K562 (cell line): ENCODE data around the gene ZNF891. TPM values are rescaled to one million over a fixed set of nuclear protein-coding genes. Genes with fewer than 3 reads are reported as not detected.

Experiments used
- BDP1 ChIP-seq: IDR thresholded peaks from 3 replicates; pipeline ENCODE4 v1.6.1; 2011; ENCODE audit not compliant: insufficient read length, insufficient read depth
- CBX3 ChIP-seq, 2 experiments: IDR thresholded peaks; 1 replicate in 1 of 2; 2 replicates in 1 of 2; pipeline ENCODE4 v1.6.1; 2012; ENCODE audit warnings: inconsistent platforms in 2 of 2, low read length in 2 of 2, borderline replicate concordance in 1 of 2, control low read depth in 1 of 2
- CBX5 ChIP-seq: IDR thresholded peaks from 2 replicates; pipeline ENCODE4 v1.6.1; 2014; ENCODE audit warnings: low read depth, borderline replicate concordance
- CUX1 ChIP-seq: fragments of 200-800 bp; sonication (Bioruptor generic); IDR thresholded peaks from 2 replicates; pipeline ENCODE4 v1.6.1; 2016; ENCODE audit warnings: missing genetic modification characterization, missing compliant biosample characterization
- ESRRA ChIP-seq: fragments of 450-650 bp; IDR thresholded peaks from 2 replicates; pipeline ENCODE4 v1.6.1; 2014; ENCODE audit warnings: low read depth, mild to moderate bottlenecking, moderate library complexity, borderline replicate concordance
- RBBP5 ChIP-seq: fragments of 200-600 bp; sonication (generic); IDR thresholded peaks from 2 replicates; pipeline ENCODE4 v1.6.1; 2012; ENCODE audit warnings: borderline replicate concordance, mild to moderate bottlenecking, low read length, control low read depth, inconsistent platforms; ENCODE audit not compliant: insufficient read depth, poor library complexity, severe bottlenecking
- SRSF9 ChIP-seq: fragments of 200-400 bp; formaldehyde crosslinking; IDR thresholded peaks from 2 replicates; pipeline ENCODE4 v1.6.1; 2017; ENCODE audit warnings: low read depth, low read length, borderline replicate concordance
- ZBTB1 ChIP-seq: sonication (generic); formaldehyde crosslinking; IDR thresholded peaks from 2 replicates; pipeline ENCODE4 v1.8.1; 2023; ENCODE audit warnings: missing genetic modification reagents, low read depth, mild to moderate bottlenecking, borderline replicate concordance
- ZNF507 ChIP-seq: conservative IDR thresholded peaks from 2 replicates; pipeline ENCODE4 v1.6.1; 2017; ENCODE audit warnings: missing genetic modification characterization, missing compliant biosample characterization
- polyA plus RNA-seq, 8 experiments: library from polyadenylated mRNA; depleted of rRNA in 4 of 8; stranded (reverse) in 5 of 8; unstranded in 3 of 8; fragments of >200 nt; fragmentation: Nextera tagmentation in 2 of 8; fragmentation: Illumina TruSeq in 1 of 8; extraction: Ambion mirVana in 2 of 8; extraction: Trizol in 1 of 8; gene quantifications; 2 replicates each; pipeline versions ENCODE4 v1.2.1 to v1.2.3, GENCODE V29; 2011 to 2014; ENCODE audit warnings: inconsistent platforms in 1 of 8, missing spikeins in 1 of 8
- total RNA-seq, 7 experiments: library from RNA; depleted of rRNA in 6 of 7; stranded (reverse); fragments of >200 nt in 6 of 7; fragmentation: Illumina TruSeq in 2 of 7; extraction: Trizol in 2 of 7; gene quantifications; 2 replicates each; pipeline versions ENCODE4 v1.2.1 to v1.2.3, GENCODE V29; 2011 to 2021; ENCODE audit warnings: low replicate concordance in 1 of 7
- TF ChIP-seq, protein P1 (sequence below), 2 experiments: fragments of 450-650 bp in 1 of 2; IDR thresholded peaks; 2 replicates each; pipeline ENCODE4 v1.6.1; 2011 to 2017; ENCODE audit warnings: low read depth in 2 of 2, antibody characterized with exemption in 1 of 2, borderline replicate concordance in 1 of 2, low read length in 1 of 2, mild to moderate bottlenecking in 1 of 2, mixed read lengths in 1 of 2; ENCODE audit not compliant: control insufficient read depth in 1 of 2
- TF ChIP-seq, protein P2 (sequence below): fragments of 450-650 bp; IDR thresholded peaks from 2 replicates; pipeline ENCODE4 v1.6.1; 2016; ENCODE audit warnings: missing biosample characterization, missing genetic modification characterization
- TF ChIP-seq, protein P3 (sequence below): fragments of 250-450 bp; sonication (Bioruptor Pico); IDR thresholded peaks from 2 replicates; pipeline ENCODE4 v1.8.0; 2022; ENCODE audit warnings: moderate library complexity, mild to moderate bottlenecking, inconsistent platforms
- TF ChIP-seq, protein P4 (sequence below): sonication (generic); formaldehyde crosslinking; IDR thresholded peaks from 2 replicates; pipeline ENCODE4 v1.8.0; 2022; ENCODE audit warnings: mild to moderate bottlenecking, missing genetic modification reagents

ZNF891 gene
- total and polyA plus RNA-seq, 9 of the 15 experiments (the other 6 are each of a cell fraction or from before 2014, with no cell fraction given) = 0.41 to 2.0 (median 1.3) TPM

DNA sequence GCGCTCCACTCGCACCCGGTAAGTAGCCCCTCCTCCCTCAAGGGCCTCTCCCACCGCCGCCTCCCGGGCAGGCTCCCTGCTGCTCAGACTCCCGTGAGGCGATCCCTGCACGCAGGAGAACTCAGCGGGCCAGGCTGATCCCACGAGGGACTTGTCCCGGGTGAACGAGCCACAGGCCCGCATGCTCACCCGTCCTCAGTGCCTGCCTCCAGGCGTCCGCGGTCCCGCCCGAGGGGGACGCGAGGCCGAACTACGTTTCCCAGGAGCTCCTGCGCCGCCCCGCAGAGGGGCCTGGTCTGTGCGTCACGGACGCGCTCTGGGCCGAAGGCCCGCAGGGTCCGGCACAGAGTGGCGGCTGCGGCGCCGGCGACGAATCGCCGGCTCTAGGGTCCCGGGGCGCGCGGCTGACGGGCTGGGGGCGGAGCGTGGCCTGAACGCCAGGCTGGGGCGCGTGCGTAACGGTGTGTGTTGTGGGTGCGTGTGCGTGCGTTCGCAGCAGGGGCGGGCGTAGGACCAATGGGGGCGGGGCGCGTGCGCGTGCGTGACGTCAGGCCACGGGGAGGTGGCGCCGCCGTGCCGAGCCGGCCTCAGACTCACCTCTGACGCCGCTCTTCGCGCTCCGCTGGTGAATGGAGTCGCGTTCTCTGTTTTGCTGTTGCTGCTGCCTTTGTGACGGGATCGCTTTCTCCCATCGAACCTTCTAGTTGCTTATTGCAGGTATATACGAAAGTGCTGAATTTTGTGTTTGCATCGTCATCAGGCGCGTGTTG lies at the start of gene ZNF891, which contains the start of gene ZNF10 (continued):
- TF ChIP-seq CUX1 (CRISPR knock-in tag) (no peak), ZBTB1 (CRISPR knock-in tag) (peak; percentile 96), BDP1 (no peak), SRSF9 (no peak), ESRRA (peak; percentile 79; the same call in 1 of the 2 replicates), CBX3 (IDR thresholded peaks at IDR 0.05; ENCODE audit: borderline replicate concordance in 1 of 2, low read length in 2 of 2) (peak in 1 of 2 experiments; percentile 62; a peak in 1 of 3 replicates), RBBP5 (peak; percentile 78), CBX5 (no peak), ZNF507 (tag) (no peak)
- TF ChIP-seq, protein P1, sequence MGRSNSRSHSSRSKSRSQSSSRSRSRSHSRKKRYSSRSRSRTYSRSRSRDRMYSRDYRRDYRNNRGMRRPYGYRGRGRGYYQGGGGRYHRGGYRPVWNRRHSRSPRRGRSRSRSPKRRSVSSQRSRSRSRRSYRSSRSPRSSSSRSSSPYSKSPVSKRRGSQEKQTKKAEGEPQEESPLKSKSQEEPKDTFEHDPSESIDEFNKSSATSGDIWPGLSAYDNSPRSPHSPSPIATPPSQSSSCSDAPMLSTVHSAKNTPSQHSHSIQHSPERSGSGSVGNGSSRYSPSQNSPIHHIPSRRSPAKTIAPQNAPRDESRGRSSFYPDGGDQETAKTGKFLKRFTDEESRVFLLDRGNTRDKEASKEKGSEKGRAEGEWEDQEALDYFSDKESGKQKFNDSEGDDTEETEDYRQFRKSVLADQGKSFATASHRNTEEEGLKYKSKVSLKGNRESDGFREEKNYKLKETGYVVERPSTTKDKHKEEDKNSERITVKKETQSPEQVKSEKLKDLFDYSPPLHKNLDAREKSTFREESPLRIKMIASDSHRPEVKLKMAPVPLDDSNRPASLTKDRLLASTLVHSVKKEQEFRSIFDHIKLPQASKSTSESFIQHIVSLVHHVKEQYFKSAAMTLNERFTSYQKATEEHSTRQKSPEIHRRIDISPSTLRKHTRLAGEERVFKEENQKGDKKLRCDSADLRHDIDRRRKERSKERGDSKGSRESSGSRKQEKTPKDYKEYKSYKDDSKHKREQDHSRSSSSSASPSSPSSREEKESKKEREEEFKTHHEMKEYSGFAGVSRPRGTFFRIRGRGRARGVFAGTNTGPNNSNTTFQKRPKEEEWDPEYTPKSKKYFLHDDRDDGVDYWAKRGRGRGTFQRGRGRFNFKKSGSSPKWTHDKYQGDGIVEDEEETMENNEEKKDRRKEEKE (IDR thresholded peaks at IDR 0.05; ENCODE audit: borderline replicate concordance in 1 of 2, control insufficient read depth in 1 of 2, low read depth in 2 of 2, low read length in 1 of 2) = 0 out of 4 replicates have a peak, but pooled peaks of 1 of the 2 experiments have one; percentile 20
- TF ChIP-seq, protein P2, sequence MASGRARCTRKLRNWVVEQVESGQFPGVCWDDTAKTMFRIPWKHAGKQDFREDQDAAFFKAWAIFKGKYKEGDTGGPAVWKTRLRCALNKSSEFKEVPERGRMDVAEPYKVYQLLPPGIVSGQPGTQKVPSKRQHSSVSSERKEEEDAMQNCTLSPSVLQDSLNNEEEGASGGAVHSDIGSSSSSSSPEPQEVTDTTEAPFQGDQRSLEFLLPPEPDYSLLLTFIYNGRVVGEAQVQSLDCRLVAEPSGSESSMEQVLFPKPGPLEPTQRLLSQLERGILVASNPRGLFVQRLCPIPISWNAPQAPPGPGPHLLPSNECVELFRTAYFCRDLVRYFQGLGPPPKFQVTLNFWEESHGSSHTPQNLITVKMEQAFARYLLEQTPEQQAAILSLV (tag) = no peak
- TF ChIP-seq, protein P3, sequence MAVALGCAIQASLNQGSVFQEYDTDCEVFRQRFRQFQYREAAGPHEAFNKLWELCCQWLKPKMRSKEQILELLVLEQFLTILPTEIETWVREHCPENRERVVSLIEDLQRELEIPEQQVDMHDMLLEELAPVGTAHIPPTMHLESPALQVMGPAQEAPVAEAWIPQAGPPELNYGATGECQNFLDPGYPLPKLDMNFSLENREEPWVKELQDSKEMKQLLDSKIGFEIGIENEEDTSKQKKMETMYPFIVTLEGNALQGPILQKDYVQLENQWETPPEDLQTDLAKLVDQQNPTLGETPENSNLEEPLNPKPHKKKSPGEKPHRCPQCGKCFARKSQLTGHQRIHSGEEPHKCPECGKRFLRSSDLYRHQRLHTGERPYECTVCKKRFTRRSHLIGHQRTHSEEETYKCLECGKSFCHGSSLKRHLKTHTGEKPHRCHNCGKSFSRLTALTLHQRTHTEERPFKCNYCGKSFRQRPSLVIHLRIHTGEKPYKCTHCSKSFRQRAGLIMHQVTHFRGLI (CRISPR knock-in tag) = no peak
- TF ChIP-seq, protein P4, sequence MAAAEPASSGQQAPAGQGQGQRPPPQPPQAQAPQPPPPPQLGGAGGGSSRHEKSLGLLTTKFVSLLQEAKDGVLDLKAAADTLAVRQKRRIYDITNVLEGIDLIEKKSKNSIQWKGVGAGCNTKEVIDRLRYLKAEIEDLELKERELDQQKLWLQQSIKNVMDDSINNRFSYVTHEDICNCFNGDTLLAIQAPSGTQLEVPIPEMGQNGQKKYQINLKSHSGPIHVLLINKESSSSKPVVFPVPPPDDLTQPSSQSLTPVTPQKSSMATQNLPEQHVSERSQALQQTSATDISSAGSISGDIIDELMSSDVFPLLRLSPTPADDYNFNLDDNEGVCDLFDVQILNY (CRISPR knock-in tag) = no peak
